Ovary (tissue), 3 donors: ENCODE data around the gene ZNF236.

Source experiments
- CTCF ChIP-seq, 3 donors: fragments of 450-650 bp in 2 of 3; fragments of 200-600 bp in 1 of 3; IDR thresholded peaks; one replicate each; pipeline versions ENCODE4 v1.5.1 to v1.8.0; 2016 to 2022; ENCODE audit warnings: antibody characterized with exemption in 3 of 3, mild to moderate bottlenecking in 1 of 3
- EP300 ChIP-seq: sonication (generic); formaldehyde crosslinking; IDR thresholded peaks from one replicate; pipeline ENCODE4 v1.6.1; 2017; ENCODE audit warnings: antibody characterized with exemption
- donor health status: DM: no; HTN: no; CAD: no.

- TF ChIP-seq EP300 (no peak), CTCF (IDR thresholded peaks at IDR 0.05) (no peak)
Measured at GRCh38 chr18:76979906-76980305, 157.5 kb downstream of the ZNF236 start.
